Vagina (tissue), 2 donors: ENCODE data around the gene RCAN2. TPM values are rescaled to one million over a fixed set of nuclear protein-coding genes. Genes with fewer than 3 reads are reported as not detected.

Experiments
- DNase-seq, 2 donors: peaks; one replicate each; pipeline ENCODE4 v3.0.0-alpha.2; 2017; ENCODE audit errors: extremely low spot score in 2 of 2
- H3K27ac ChIP-seq: fragments of 200-600 bp; sonication (generic); one replicate; pipeline ENCODE4 v1.5.1; 2019
- H3K27me3 ChIP-seq: fragments of 200-600 bp; sonication (generic); one replicate; pipeline ENCODE4 v1.5.1; 2019
- H3K36me3 ChIP-seq, 2 donors: fragments of 200-600 bp; sonication (generic); one replicate each; pipeline ENCODE4 v1.5.1; 2017 to 2019
- H3K4me1 ChIP-seq: fragments of 200-600 bp; sonication (generic); one replicate; pipeline ENCODE4 v1.5.1; 2019
- H3K4me3 ChIP-seq, 2 donors: fragments of 200-600 bp; sonication (generic); 1 replicate in 1 of 2; 2 replicates in 1 of 2; pipeline ENCODE4 v1.5.1; 2016 to 2019
- H3K9me3 ChIP-seq: fragments of 200-600 bp; sonication (generic); one replicate; pipeline ENCODE4 v1.5.1; 2019
- CTCF ChIP-seq, 3 experiments: fragments of 450-650 bp in 2 of 3; fragments of 200-600 bp in 1 of 3; sonication (generic) in 1 of 3; IDR thresholded peaks; one replicate each; pipeline ENCODE4 v1.5.1; 2017 to 2019; ENCODE audit warnings: antibody characterized with exemption in 3 of 3, mild to moderate bottlenecking in 2 of 3, moderate library complexity in 2 of 3
- POLR2A ChIP-seq, 2 donors: fragments of 450-650 bp; IDR thresholded peaks; one replicate each; pipeline ENCODE4 v1.6.1; 2017; ENCODE audit warnings: antibody characterized with exemption in 2 of 2, mild to moderate bottlenecking in 2 of 2, moderate library complexity in 2 of 2
- POLR2AphosphoS5 ChIP-seq, 2 donors: sonication (generic); formaldehyde crosslinking; IDR thresholded peaks; one replicate each; pipeline ENCODE4 v1.9.0; 2017; ENCODE audit warnings: antibody characterized with exemption in 2 of 2, mild to moderate bottlenecking in 2 of 2, low read depth in 1 of 2; ENCODE audit not compliant: insufficient read depth in 1 of 2
- intact Hi-C: fragments of 100-400 bp; cut with DNase I; formaldehyde crosslinking; loops from one replicate; pipeline ENCODE4 v1.15.1; 2023
- total RNA-seq: library from RNA; depleted of rRNA; stranded (reverse); fragments of >200 nt; gene quantifications from one replicate; pipeline ENCODE4 v1.2.3, GENCODE V29; 2016

Gene RCAN2
- total RNA-seq, 1 donor from 2014 or later = 20.9 TPM

DNA sequence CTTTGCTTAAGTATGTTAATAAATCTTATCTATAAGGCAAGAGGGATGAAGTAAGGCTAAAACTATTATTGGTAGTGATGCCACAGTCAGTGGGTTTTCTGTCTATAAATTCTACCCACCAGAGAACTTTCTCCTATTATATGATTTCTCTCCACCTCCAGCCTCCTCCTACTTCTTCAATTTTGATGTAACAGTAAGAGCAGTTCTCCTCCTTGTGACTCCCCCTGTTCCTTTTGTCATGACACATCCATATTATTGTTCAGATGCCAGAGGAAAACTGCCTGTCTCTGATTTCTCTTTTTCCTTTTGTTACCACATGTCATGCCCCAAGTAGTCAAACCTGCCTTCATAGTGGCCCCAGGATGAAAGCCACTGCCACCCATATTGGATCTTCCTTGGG lies 9.1 kb upstream of the RCAN2 start:
- DNase-seq = no peak
- no peak overlapping the region for H3K27ac ChIP-seq
- H3K4me3 ChIP-seq = no peak overlapping the region
- H3K4me1 ChIP-seq = peaks cover 3% of the 10 kb centered on the region
- no peaks in the 10 kb centered on the region for H3K36me3 ChIP-seq
- intact Hi-C loops = no loop called here
- H3K9me3 ChIP-seq = no peaks in the 10 kb centered on the region
- H3K27me3 ChIP-seq = no peaks in the 10 kb centered on the region
- TF ChIP-seq POLR2A (IDR thresholded peaks at IDR 0.05) (no peak), CTCF (IDR thresholded peaks at IDR 0.05) (no peak), POLR2AphosphoS5 (IDR thresholded peaks at IDR 0.05; ENCODE audit: insufficient read depth in 1 of 2, low read depth in 1 of 2) (no peak)

DNA sequence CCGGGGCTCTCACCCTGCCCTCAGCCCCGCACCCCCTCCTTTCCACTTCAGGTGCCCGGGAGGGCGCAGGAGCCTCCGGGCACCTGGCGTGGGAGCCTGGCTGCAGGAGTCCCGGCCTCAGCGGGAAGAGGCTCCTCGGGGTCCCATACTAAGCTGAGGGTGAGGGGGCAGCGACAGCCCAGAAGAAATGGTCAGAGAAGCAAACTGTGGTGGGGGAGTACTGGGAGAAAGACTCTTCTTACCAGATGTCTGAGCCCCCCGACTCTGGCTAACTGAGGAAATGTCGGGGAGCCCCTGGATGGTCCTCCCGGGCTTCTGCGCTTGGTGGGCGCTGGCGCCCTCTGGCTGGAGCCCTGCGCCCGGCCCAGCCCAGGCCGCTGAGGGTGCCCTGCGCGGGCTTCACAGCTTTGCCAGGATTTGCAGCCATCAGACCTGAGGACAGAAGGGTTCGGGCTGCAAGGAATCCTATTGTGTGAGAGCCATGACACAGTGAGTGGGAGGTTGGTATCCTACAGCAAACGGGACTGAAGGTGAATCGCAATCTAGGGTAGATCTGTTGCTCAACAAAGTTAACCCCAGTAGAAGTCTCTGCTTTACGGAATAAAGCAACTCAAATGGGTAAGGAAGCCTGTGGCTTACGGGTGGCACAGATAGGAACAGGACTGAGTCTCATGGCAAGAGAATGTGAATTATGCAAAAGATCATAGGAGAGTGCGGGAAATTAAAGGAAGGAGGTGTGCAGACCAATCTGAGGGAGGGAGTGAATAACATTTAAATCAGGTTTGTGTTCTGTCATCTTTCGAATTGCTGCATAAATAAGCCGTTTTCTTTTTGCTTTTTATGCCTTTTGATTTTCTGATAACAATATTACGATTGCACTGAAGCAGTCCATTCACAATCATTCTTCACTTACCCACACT lies 639 bp upstream of the RCAN2 start:
- no peaks in the 10 kb centered on the region for H3K9me3 ChIP-seq
- H3K4me1 ChIP-seq = peaks cover 11% of the 10 kb centered on the region
- H3K27ac ChIP-seq = peak overlapping the region; percentile 84
- no peaks in the 10 kb centered on the region for H3K27me3 ChIP-seq
- no peaks in the 10 kb centered on the region for H3K36me3 ChIP-seq
- no peak for DNase-seq
- TF ChIP-seq CTCF (IDR thresholded peaks at IDR 0.05) (peak; percentile 4 to 77 (median 25)), POLR2A (IDR thresholded peaks at IDR 0.05) (no peak), POLR2AphosphoS5 (IDR thresholded peaks at IDR 0.05; ENCODE audit: insufficient read depth in 1 of 2, low read depth in 1 of 2) (peak in 1 of 2 donors; percentile 51)
- intact Hi-C loops = loop anchor here (10.0 kb wide), 1 partner anchor 133 kb away; no protein-coding TSS in a partner anchor
- peak overlapping the region; percentile 70 to 90 for H3K4me3 ChIP-seq

- Histone ChIP-seq H3K9me3 (no peaks in the 10 kb centered on the region), H3K27ac (peak overlapping the region; percentile 84), H3K4me3 (peak overlapping the region; percentile 70 to 90), H3K4me1 (peaks cover 11% of the 10 kb centered on the region), H3K36me3 (no peaks in the 10 kb centered on the region), H3K27me3 (no peaks in the 10 kb centered on the region)
- DNase-seq = no peak
- no peak for TF ChIP-seq POLR2AphosphoS5 (IDR thresholded peaks at IDR 0.05; ENCODE audit: insufficient read depth in 1 of 2, low read depth in 1 of 2)
- TF ChIP-seq CTCF (IDR thresholded peaks at IDR 0.05) = no peak
- TF ChIP-seq POLR2A (IDR thresholded peaks at IDR 0.05) = no peak
- intact Hi-C loops = loop anchor here (10.0 kb wide), 1 partner anchor 134 kb away; no protein-coding TSS in a partner anchor
Observed at GRCh38 chr6:46490425-46491200, 636 bp downstream of the RCAN2 start.

DNA sequence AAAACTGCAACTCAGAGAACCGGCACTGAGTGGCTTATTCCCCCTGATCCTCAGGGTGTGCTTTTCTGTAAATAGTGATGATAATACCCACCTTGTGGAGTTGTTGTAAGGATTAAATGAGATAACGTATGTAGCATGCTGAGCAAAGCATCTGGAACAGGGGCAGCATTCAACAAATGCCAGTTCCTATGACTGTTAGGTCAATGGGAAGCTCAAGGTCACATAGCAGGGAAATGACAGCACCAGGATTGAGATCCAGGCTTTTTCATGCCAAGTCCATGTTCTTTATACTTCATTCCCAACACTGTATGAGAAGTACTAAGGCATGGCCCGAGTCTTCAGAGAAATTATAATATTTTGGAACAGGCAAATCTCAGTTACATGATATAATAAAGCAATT lies 5.1 kb downstream of the RCAN2 start:
- Histone ChIP-seq H3K27me3 (no peaks in the 10 kb centered on the region), H3K36me3 (no peaks in the 10 kb centered on the region), H3K9me3 (no peaks in the 10 kb centered on the region), H3K4me3 (no peak overlapping the region), H3K27ac (no peak overlapping the region), H3K4me1 (peaks cover 11% of the 10 kb centered on the region)
- intact Hi-C loops = no loop called here
- TF ChIP-seq CTCF (IDR thresholded peaks at IDR 0.05) (no peak), POLR2AphosphoS5 (IDR thresholded peaks at IDR 0.05; ENCODE audit: insufficient read depth in 1 of 2, low read depth in 1 of 2) (no peak), POLR2A (IDR thresholded peaks at IDR 0.05) (no peak)
- no peak for DNase-seq
